ENCODE data around the gene CD200R1.

The CD200R1 gene

GRCh38 chr3:112987710-112988334 is 12.9 kb upstream of the CD200R1 start:
- TF ChIP-seq GATA1 (IDR thresholded peaks at IDR 0.05; ENCODE audit: low read depth, low read length), result no peak
- no peak for TF ChIP-seq POLR2A (IDR thresholded peaks at IDR 0.05; ENCODE audit: low read length)
- DNase-seq, result no peak

- peak; percentile 13 to 29 for DNase-seq
- TF ChIP-seq POLR2A (IDR thresholded peaks at IDR 0.05; ENCODE audit: low read length), result no peak
- no peak for TF ChIP-seq GATA1 (IDR thresholded peaks at IDR 0.05; ENCODE audit: low read depth, low read length)
Measured at GRCh38 chr3:112984485-112984884, 9.6 kb upstream of the CD200R1 start.

GRCh38 chr3:112982710-112983109 is 7.8 kb upstream of the CD200R1 start:
- DNase-seq, result no peak
- no peak for TF ChIP-seq POLR2A (IDR thresholded peaks at IDR 0.05; ENCODE audit: low read length)

- no peak for TF ChIP-seq POLR2A (IDR thresholded peaks at IDR 0.05; ENCODE audit: low read length)
- no peak for TF ChIP-seq GATA1 (IDR thresholded peaks at IDR 0.05; ENCODE audit: low read depth, low read length)
- no peak for DNase-seq
Measured at GRCh38 chr3:112980080-112980479, 5.2 kb upstream of the CD200R1 start.

- peak; percentile 48 to 68 for DNase-seq
Measured at GRCh38 chr3:112979244-112979832, 4.4 kb upstream of the CD200R1 start.

GRCh38 chr3:112976953-112977352 is 2.0 kb upstream of the CD200R1 start:
- TF ChIP-seq POLR2A (IDR thresholded peaks at IDR 0.05; ENCODE audit: low read length) (no peak), GATA1 (IDR thresholded peaks at IDR 0.05; ENCODE audit: low read depth, low read length) (no peak)
- no peak for DNase-seq

More at GRCh38 chr3:112979244-112979832, 4.4 kb upstream of the CD200R1 start:
- TF ChIP-seq POLR2A (IDR thresholded peaks at IDR 0.05; ENCODE audit: low read length) (no peak), GATA1 (IDR thresholded peaks at IDR 0.05; ENCODE audit: low read depth, low read length) (no peak)

- TF ChIP-seq POLR2A (IDR thresholded peaks at IDR 0.05; ENCODE audit: low read length) (no peak), GATA1 (IDR thresholded peaks at IDR 0.05; ENCODE audit: low read depth, low read length) (no peak)
- no peak for DNase-seq
Measured at GRCh38 chr3:112976001-112976400, 1.1 kb upstream of the CD200R1 start.

- no peak for DNase-seq
- TF ChIP-seq POLR2A (IDR thresholded peaks at IDR 0.05; ENCODE audit: low read length), result no peak
- no peak for TF ChIP-seq GATA1 (IDR thresholded peaks at IDR 0.05; ENCODE audit: low read depth, low read length)
Measured at GRCh38 chr3:112974178-112974517, 755 bp downstream of the CD200R1 start.

- DNase-seq, result no peak
- TF ChIP-seq POLR2A (IDR thresholded peaks at IDR 0.05; ENCODE audit: low read length) (no peak), GATA1 (IDR thresholded peaks at IDR 0.05; ENCODE audit: low read depth, low read length) (no peak)
Measured at GRCh38 chr3:112973325-112974177, 1.4 kb downstream of the CD200R1 start.

- DNase-seq, result no peak
- no peak for TF ChIP-seq GATA1 (IDR thresholded peaks at IDR 0.05; ENCODE audit: low read depth, low read length)
- no peak for TF ChIP-seq POLR2A (IDR thresholded peaks at IDR 0.05; ENCODE audit: low read length)
Measured at GRCh38 chr3:112972158-112972557, 2.7 kb downstream of the CD200R1 start.

- DNase-seq, result no peak
- TF ChIP-seq GATA1 (IDR thresholded peaks at IDR 0.05; ENCODE audit: low read depth, low read length) (no peak), POLR2A (IDR thresholded peaks at IDR 0.05; ENCODE audit: low read length) (no peak)
Measured at GRCh38 chr3:112967828-112968227, 7.1 kb downstream of the CD200R1 start.

- TF ChIP-seq GATA1 (IDR thresholded peaks at IDR 0.05; ENCODE audit: low read depth, low read length), result no peak
- DNase-seq, result no peak
Measured at GRCh38 chr3:112967425-112967824, 7.5 kb downstream of the CD200R1 start.

GRCh38 chr3:112966633-112967032 is 8.3 kb downstream of the CD200R1 start:
- TF ChIP-seq GATA1 (IDR thresholded peaks at IDR 0.05; ENCODE audit: low read depth, low read length) (no peak), POLR2A (IDR thresholded peaks at IDR 0.05; ENCODE audit: low read length) (no peak)
- DNase-seq, result no peak

- TF ChIP-seq POLR2A (IDR thresholded peaks at IDR 0.05; ENCODE audit: low read length), result no peak
- DNase-seq, result no peak
Measured at GRCh38 chr3:112965656-112966055, 9.2 kb downstream of the CD200R1 start.

- no peak for DNase-seq
- no peak for TF ChIP-seq GATA1 (IDR thresholded peaks at IDR 0.05; ENCODE audit: low read depth, low read length)
Measured at GRCh38 chr3:112963683-112964082, 11.2 kb downstream of the CD200R1 start.

All from erythroblast (primary cell).